Kidney epithelial cell (primary cell): ENCODE results near the gene ZMYM4. TPM values are rescaled to one million over a fixed set of nuclear protein-coding genes. Genes with fewer than 3 reads are reported as not detected.

Experiments
- DNase-seq: peaks from one replicate; pipeline ENCODE4 v3.0.0-alpha.2; 2010; ENCODE audit warnings: low read depth
- H3K27me3 ChIP-seq: 2 replicates; pipeline ENCODE4 v1.6.0; 2011; ENCODE audit warnings: low read length; ENCODE audit not compliant: control insufficient read depth, insufficient read depth
- H3K36me3 ChIP-seq: 2 replicates; pipeline ENCODE4 v1.5.1; 2011; ENCODE audit warnings: low read length; ENCODE audit not compliant: control insufficient read depth, insufficient read depth
- H3K4me3 ChIP-seq: 2 replicates; pipeline ENCODE4 v1.5.1; 2011; ENCODE audit warnings: low read depth, mild to moderate bottlenecking, control low read depth, low read length
- CTCF ChIP-seq: IDR thresholded peaks from 2 replicates; pipeline ENCODE4 v1.5.1; 2011; ENCODE audit warnings: mild to moderate bottlenecking, moderate library complexity, low read length, control low read depth, inconsistent platforms; ENCODE audit not compliant: insufficient read depth, poor library complexity, severe bottlenecking
- total RNA-seq: library from RNA; depleted of rRNA; stranded (reverse); fragments of >200 nt; gene quantifications from 2 replicates; pipeline ENCODE4 v1.2.3, GENCODE V29; 2015

The ZMYM4 gene
- total RNA-seq, 1 donor from 2014 or later = 35.1 TPM

- Histone ChIP-seq H3K36me3 (no peaks in the 10 kb centered on the region), H3K27me3 (no peaks in the 10 kb centered on the region), H3K4me3 (no peak overlapping the region)
- DNase-seq = no peak
- TF ChIP-seq CTCF = no peak
These were observed 132.5 kb downstream of the ZMYM4 start for GRCh38 chr1:35401049-35401448.

GRCh38 chr1:35406103-35406502 lies 137.6 kb downstream of the ZMYM4 start:
- Histone ChIP-seq H3K27me3 (no peaks in the 10 kb centered on the region), H3K4me3 (no peak overlapping the region), H3K36me3 (no peaks in the 10 kb centered on the region)
- no peak for DNase-seq
- no peak for TF ChIP-seq CTCF

- TF ChIP-seq CTCF = no peak
- no peaks in the 10 kb centered on the region for H3K27me3 ChIP-seq
- no peak overlapping the region for H3K4me3 ChIP-seq
- no peaks in the 10 kb centered on the region for H3K36me3 ChIP-seq
- DNase-seq = no peak
These were observed 139.2 kb downstream of the ZMYM4 start for GRCh38 chr1:35407743-35408142.

GRCh38 chr1:35408925-35409324 lies 140.4 kb downstream of the ZMYM4 start:
- Histone ChIP-seq H3K4me3 (no peak overlapping the region), H3K27me3 (no peaks in the 10 kb centered on the region), H3K36me3 (no peaks in the 10 kb centered on the region)
- no peak for TF ChIP-seq CTCF
- no peak for DNase-seq

GRCh38 chr1:35426097-35426586 lies 157.6 kb downstream of the ZMYM4 start:
- no peak for TF ChIP-seq CTCF
- H3K27me3 ChIP-seq = no peaks in the 10 kb centered on the region
- no peak for DNase-seq
- no peak overlapping the region for H3K4me3 ChIP-seq
- no peaks in the 10 kb centered on the region for H3K36me3 ChIP-seq

GRCh38 chr1:35428360-35428759 lies 159.9 kb downstream of the ZMYM4 start:
- no peak for TF ChIP-seq CTCF
- Histone ChIP-seq H3K27me3 (no peaks in the 10 kb centered on the region), H3K36me3 (no peaks in the 10 kb centered on the region), H3K4me3 (no peak overlapping the region)
- DNase-seq = no peak
